ENCODE data around the gene TPST2. TPM values are rescaled to one million over a fixed set of nuclear protein-coding genes. Genes with fewer than 3 reads are reported as not detected.

The TPST2 gene
- total and polyA plus RNA-seq, 2 donors = 14.1 to 27.4 TPM

- no peak overlapping the region for H3K4me3 ChIP-seq (ENCODE audit: low read depth, low read length)
- DNase-seq (ENCODE audit: extremely low spot score) = no peak
- whole genome bisulfite sequencing = 93% methylated on average over 2 of the region's 2 CpGs
- no peak overlapping the region for H3K27ac ChIP-seq (ENCODE audit: low read depth)
- peaks cover 1% of the 10 kb centered on the region for H3K4me1 ChIP-seq (ENCODE audit: insufficient read depth)
- H3K36me3 ChIP-seq (ENCODE audit: insufficient read depth) = no peaks in the 10 kb centered on the region
These were observed 38.4 kb downstream of the TPST2 start for GRCh38 chr22:26551568-26551967.

- WGBS = 72% methylated on average over 8 of the region's 8 CpGs
- no peak overlapping the region for H3K27ac ChIP-seq (ENCODE audit: low read depth)
- peaks cover 1% of the 10 kb centered on the region for H3K4me1 ChIP-seq (ENCODE audit: insufficient read depth)
- DNase-seq (ENCODE audit: extremely low spot score) = no peak
- no peaks in the 10 kb centered on the region for H3K36me3 ChIP-seq (ENCODE audit: insufficient read depth)
- no peak overlapping the region for H3K4me3 ChIP-seq (ENCODE audit: low read depth, low read length)
These were observed 39.4 kb downstream of the TPST2 start for GRCh38 chr22:26550498-26551033.

DNA sequence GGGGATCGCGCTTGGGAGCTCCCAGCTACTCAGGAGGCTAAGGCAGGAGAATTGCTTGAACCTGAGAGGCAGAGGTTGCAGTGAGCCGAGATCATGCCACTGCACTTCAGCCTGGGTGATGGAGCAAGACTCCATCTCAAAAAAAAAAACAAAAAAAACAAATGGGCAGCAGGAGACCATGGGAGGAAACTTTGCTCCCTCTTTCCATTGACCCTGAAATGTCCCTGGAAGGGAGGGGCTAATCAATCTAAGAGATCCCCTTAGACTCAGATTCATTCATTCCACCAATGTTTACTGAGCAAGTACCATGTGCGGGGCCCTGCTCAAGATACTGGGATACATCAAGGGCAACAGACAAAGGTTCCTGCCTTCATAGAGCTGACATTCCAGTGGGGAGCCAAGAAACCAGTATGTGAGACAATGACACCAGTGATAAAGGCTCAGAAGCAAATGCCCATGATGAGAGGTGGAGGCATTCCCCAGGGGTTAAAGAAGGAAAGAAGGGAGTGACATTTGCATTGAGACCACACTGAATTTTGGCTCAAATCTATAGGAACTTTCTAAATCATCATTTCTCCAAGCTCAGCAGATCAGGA is 39.9 kb downstream of the TPST2 start:
- 88% methylated on average over 4 of the region's 4 CpGs for WGBS

GRCh38 chr22:26548984-26549383 is 40.9 kb downstream of the TPST2 start:
- H3K4me1 ChIP-seq (ENCODE audit: insufficient read depth) = peaks cover 1% of the 10 kb centered on the region
- 72% methylated on average over 6 of the region's 6 CpGs for WGBS
- H3K4me3 ChIP-seq (ENCODE audit: low read depth, low read length) = no peak overlapping the region
- H3K27ac ChIP-seq (ENCODE audit: low read depth) = no peak overlapping the region
- no peaks in the 10 kb centered on the region for H3K36me3 ChIP-seq (ENCODE audit: insufficient read depth)
- DNase-seq (ENCODE audit: extremely low spot score) = peak; percentile 53

More for the DNA sequence above, 39.9 kb downstream of the TPST2 start:
- H3K4me1 ChIP-seq (ENCODE audit: insufficient read depth) = peaks cover 1% of the 10 kb centered on the region
- DNase-seq (ENCODE audit: extremely low spot score) = no peak
- no peak overlapping the region for H3K27ac ChIP-seq (ENCODE audit: low read depth)
- H3K36me3 ChIP-seq (ENCODE audit: insufficient read depth) = no peaks in the 10 kb centered on the region
- H3K4me3 ChIP-seq (ENCODE audit: low read depth, low read length) = no peak overlapping the region

GRCh38 chr22:26548303-26548702 is 41.6 kb downstream of the TPST2 start:
- DNase-seq (ENCODE audit: extremely low spot score) = no peak
- Histone ChIP-seq H3K27ac (ENCODE audit: low read depth) (no peak overlapping the region), H3K4me1 (ENCODE audit: insufficient read depth) (peaks cover 1% of the 10 kb centered on the region), H3K4me3 (ENCODE audit: low read depth, low read length) (no peak overlapping the region), H3K36me3 (ENCODE audit: insufficient read depth) (no peaks in the 10 kb centered on the region)
- 86% methylated on average over 3 of the region's 3 CpGs for WGBS

DNA sequence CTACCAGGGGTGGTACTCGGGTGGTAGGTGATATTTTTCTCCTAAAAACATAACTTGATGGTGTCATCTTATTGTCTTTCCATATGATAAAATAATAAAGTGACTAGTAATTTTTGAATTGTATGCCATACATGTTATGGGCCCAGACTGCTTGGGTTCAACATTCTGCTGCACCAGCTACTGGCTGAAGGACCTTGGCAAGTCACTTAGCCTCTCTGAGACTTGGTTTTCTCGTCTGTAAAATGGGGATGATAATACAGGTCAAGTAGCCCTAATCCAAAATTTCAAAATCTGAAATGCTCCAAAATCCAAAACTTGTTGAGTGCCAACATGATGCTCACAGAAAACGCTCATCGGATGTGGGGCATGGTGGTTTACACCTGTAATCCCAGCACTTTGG is 42.1 kb downstream of the TPST2 start:
- 94% methylated on average over 4 of the region's 4 CpGs for WGBS
- no peak for DNase-seq (ENCODE audit: extremely low spot score)
- no peak overlapping the region for H3K4me3 ChIP-seq (ENCODE audit: low read depth, low read length)
- no peaks in the 10 kb centered on the region for H3K36me3 ChIP-seq (ENCODE audit: insufficient read depth)
- peaks cover 1% of the 10 kb centered on the region for H3K4me1 ChIP-seq (ENCODE audit: insufficient read depth)
- H3K27ac ChIP-seq (ENCODE audit: low read depth) = no peak overlapping the region

DNA sequence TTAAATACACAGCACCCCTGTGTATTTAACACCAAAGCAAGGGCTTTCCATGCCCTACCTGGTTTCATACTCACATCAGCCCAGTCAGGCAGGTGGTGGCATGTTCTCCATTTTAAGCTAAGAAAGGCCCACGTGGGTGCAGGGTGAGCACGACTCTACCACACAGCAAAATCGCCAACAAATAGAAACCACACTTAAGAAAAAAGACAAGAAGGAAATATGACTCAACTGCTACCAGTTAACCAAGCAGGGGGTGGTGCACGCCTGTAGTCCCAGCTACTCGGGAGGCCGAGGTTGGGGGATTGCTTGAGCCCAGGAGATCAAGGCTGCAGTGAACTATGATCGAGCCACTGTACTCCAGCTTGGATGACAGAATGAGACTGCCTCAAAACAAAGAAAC is 42.5 kb downstream of the TPST2 start:
- no peak for DNase-seq (ENCODE audit: extremely low spot score)
- Histone ChIP-seq H3K4me1 (ENCODE audit: insufficient read depth) (peaks cover 1% of the 10 kb centered on the region), H3K27ac (ENCODE audit: low read depth) (no peak overlapping the region), H3K4me3 (ENCODE audit: low read depth, low read length) (no peak overlapping the region), H3K36me3 (ENCODE audit: insufficient read depth) (no peaks in the 10 kb centered on the region)
- WGBS = 76% methylated on average over 7 of the region's 7 CpGs

GRCh38 chr22:26546282-26546681 is 43.6 kb downstream of the TPST2 start:
- H3K4me1 ChIP-seq (ENCODE audit: insufficient read depth) = peaks cover 1% of the 10 kb centered on the region
- DNase-seq (ENCODE audit: extremely low spot score) = no peak
- H3K4me3 ChIP-seq (ENCODE audit: low read depth, low read length) = no peak overlapping the region
- peaks cover 1% of the 10 kb centered on the region for H3K36me3 ChIP-seq (ENCODE audit: insufficient read depth)
- no peak overlapping the region for H3K27ac ChIP-seq (ENCODE audit: low read depth)
- WGBS = 87% methylated on average over 5 of the region's 5 CpGs

GRCh38 chr22:26545827-26546226 is 44.1 kb downstream of the TPST2 start:
- H3K4me1 ChIP-seq (ENCODE audit: insufficient read depth) = peaks cover 1% of the 10 kb centered on the region
- no peak overlapping the region for H3K27ac ChIP-seq (ENCODE audit: low read depth)
- WGBS = 85% methylated on average over 5 of the region's 5 CpGs

GRCh38 chr22:26545385-26545784 is 44.5 kb downstream of the TPST2 start:
- Histone ChIP-seq H3K4me1 (ENCODE audit: insufficient read depth) (peaks cover 1% of the 10 kb centered on the region), H3K4me3 (ENCODE audit: low read depth, low read length) (no peak overlapping the region), H3K27ac (ENCODE audit: low read depth) (no peak overlapping the region), H3K36me3 (ENCODE audit: insufficient read depth) (peaks cover 1% of the 10 kb centered on the region)
- DNase-seq (ENCODE audit: extremely low spot score) = no peak
- 51% methylated on average over 2 of the region's 2 CpGs for WGBS

More at GRCh38 chr22:26545827-26546226, 44.1 kb downstream of the TPST2 start:
- no peak for DNase-seq (ENCODE audit: extremely low spot score)
- Histone ChIP-seq H3K36me3 (ENCODE audit: insufficient read depth) (peaks cover 1% of the 10 kb centered on the region), H3K4me3 (ENCODE audit: low read depth, low read length) (no peak overlapping the region)

- Histone ChIP-seq H3K4me3 (ENCODE audit: low read depth, low read length) (no peak overlapping the region), H3K36me3 (ENCODE audit: insufficient read depth) (peaks cover 1% of the 10 kb centered on the region), H3K27ac (ENCODE audit: low read depth) (no peak overlapping the region), H3K4me1 (ENCODE audit: insufficient read depth) (peaks cover 1% of the 10 kb centered on the region)
- DNase-seq (ENCODE audit: extremely low spot score) = no peak
- WGBS = 97% methylated on average over 1 of the region's 1 CpG
These were observed 45.4 kb downstream of the TPST2 start for GRCh38 chr22:26544489-26544888.

GRCh38 chr22:26542831-26543230 is 47.1 kb downstream of the TPST2 start:
- no peak overlapping the region for H3K27ac ChIP-seq (ENCODE audit: low read depth)
- DNase-seq (ENCODE audit: extremely low spot score) = no peak
- peaks cover 1% of the 10 kb centered on the region for H3K36me3 ChIP-seq (ENCODE audit: insufficient read depth)
- 76% methylated on average over 3 of the region's 3 CpGs for WGBS
- peaks cover 1% of the 10 kb centered on the region for H3K4me1 ChIP-seq (ENCODE audit: insufficient read depth)
- no peak overlapping the region for H3K4me3 ChIP-seq (ENCODE audit: low read depth, low read length)

DNA sequence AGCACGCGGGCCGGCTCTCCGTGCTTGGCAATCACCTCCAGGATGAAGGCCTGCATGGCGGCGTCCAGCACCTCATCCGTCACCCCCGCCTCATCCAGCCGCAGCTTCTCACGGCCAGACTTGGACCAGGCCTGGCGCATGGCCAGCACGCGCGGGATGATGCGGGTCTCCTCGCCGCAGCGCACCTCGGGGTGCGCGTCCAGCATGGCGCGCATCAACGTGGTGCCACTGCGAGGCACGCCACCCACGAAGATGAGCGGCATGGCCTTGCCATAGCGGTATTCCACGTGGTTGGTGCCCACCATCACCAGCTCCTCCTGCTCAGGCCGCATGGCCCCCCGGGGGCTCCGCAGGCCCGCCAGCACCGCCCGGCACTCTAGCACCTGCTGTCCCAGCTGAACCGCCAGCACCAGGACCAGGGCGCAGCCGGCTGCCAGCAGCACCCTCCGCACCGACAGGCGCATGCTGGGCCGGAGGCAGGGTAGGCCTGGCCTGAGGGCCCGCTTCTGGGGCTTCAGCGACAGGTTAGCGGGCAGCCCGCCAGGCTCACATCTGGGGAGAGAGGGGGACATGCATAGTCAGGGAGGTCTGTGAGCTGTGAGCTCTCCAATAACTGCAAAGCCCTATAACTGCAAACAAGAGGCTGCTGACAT is 48.6 kb downstream of the TPST2 start:
- Histone ChIP-seq H3K27ac (ENCODE audit: low read depth) (no peak overlapping the region), H3K4me1 (ENCODE audit: insufficient read depth) (no peaks in the 10 kb centered on the region), H3K4me3 (ENCODE audit: low read depth, low read length) (no peak overlapping the region), H3K36me3 (ENCODE audit: insufficient read depth) (peaks cover 2% of the 10 kb centered on the region)
- no peak for DNase-seq (ENCODE audit: extremely low spot score)
- WGBS = 93% methylated on average over 47 of the region's 47 CpGs

- peaks cover 4% of the 10 kb centered on the region for H3K36me3 ChIP-seq (ENCODE audit: insufficient read depth)
- no peaks in the 10 kb centered on the region for H3K4me1 ChIP-seq (ENCODE audit: insufficient read depth)
- H3K27ac ChIP-seq (ENCODE audit: low read depth) = no peak overlapping the region
- 97% methylated on average over 2 of the region's 2 CpGs for WGBS
- H3K4me3 ChIP-seq (ENCODE audit: low read depth, low read length) = no peak overlapping the region
- DNase-seq (ENCODE audit: extremely low spot score) = no peak
These were observed 49.8 kb downstream of the TPST2 start for GRCh38 chr22:26540119-26540518.

All from urinary bladder (tissue), 4 donors.